Pancreas (tissue), 10 donors: ENCODE measurements around the gene MPHOSPH8. TPM values are rescaled to one million over a fixed set of nuclear protein-coding genes. Genes with fewer than 3 reads are reported as not detected.
"Not testable (repeated sequence)": the region's sequence is repeated elsewhere in the genome, so short reads cannot be mapped to it uniquely, and the experiment has no call there.

Experiments used
- ATAC-seq, 4 donors: fragments of 200-7000 bp; cut with Tn5 transposase; one replicate each; pipeline versions ENCODE4 v1.8.0 to v1.9.1; 2020; ENCODE audit warnings: mild to moderate bottlenecking in 4 of 4, moderate library complexity in 4 of 4
- DNase-seq, 6 donors: peaks; one replicate each; pipeline ENCODE4 v3.0.0-alpha.2; 2020
- FAIRE-seq: peaks from 2 replicates; lab custom pipeline; 2012; peaks lifted over from hg19 to GRCh38; lab: Jason Lieb, UNC
- H3K27ac ChIP-seq, 4 donors: fragments of 200-600 bp; sonication (generic); 1 replicate in 3 of 4; 2 replicates in 1 of 4; pipeline versions ENCODE4 v1.5.0 to v1.8.0; 2020
- H3K27me3 ChIP-seq, 4 donors: fragments of 200-600 bp; one replicate each; pipeline ENCODE4 v1.8.0; 2021
- H3K36me3 ChIP-seq, 3 donors: fragments of 200-600 bp; sonication (generic) in 1 of 3; one replicate each; pipeline versions ENCODE4 v1.5.0 to v1.8.0; 2020 to 2021
- H3K4me1 ChIP-seq, 3 donors: fragments of 200-600 bp; one replicate each; pipeline ENCODE4 v1.8.0; 2021
- H3K4me3 ChIP-seq, 4 donors: fragments of 200-600 bp; sonication (generic) in 2 of 4; one replicate each; pipeline versions ENCODE4 v1.5.0 to v1.8.0; 2020 to 2021
- H3K9me3 ChIP-seq, 4 donors: fragments of 200-600 bp; one replicate each; pipeline ENCODE4 v1.8.0; 2021
- CTCF ChIP-seq, 4 donors: fragments of 200-600 bp; sonication (generic) in 3 of 4; IDR thresholded peaks; one replicate each; pipeline versions ENCODE4 v1.5.0 to v1.8.0; 2021; ENCODE audit warnings: antibody characterized with exemption in 4 of 4
- WGBS, 2 donors: extraction: QIAGEN DNeasy Blood & Tissue Kit; methylation state at CpG; one replicate each; pipeline ENCODE4 v1.1.7; 2013; 5-methylcytosine and 5-hydroxymethylcytosine counted together
- intact Hi-C, 3 donors: fragments of 100-400 bp; cut with DNase I; formaldehyde crosslinking; loops; one replicate each; pipeline versions ENCODE4 v1.11.1 to v1.14.2; 2022
- polyA plus RNA-seq, 2 donors: library from polyadenylated mRNA; stranded (reverse); fragments of 200-250 nt; gene quantifications; one replicate each; pipeline ENCODE4 v1.2.3, GENCODE V29; 2013
- total RNA-seq, 6 donors: library from RNA; stranded (reverse); fragmentation: NEBNext Ultra II Directional in 4 of 6; extraction: Animal tissue kit (Norgen Biotek cat#: 25700) in 4 of 6; gene quantifications; one replicate each; pipeline versions ENCODE4 v1.2.1 to v1.2.4, GENCODE V29; 2021 to 2023
- donor health status: healthy with polysubstance abuse.
- donor health status: DM: no; HTN: no; CAD: no; lungs with moderate emphysema.
- donor health status: DM: no; HTN: no; CAD: no.
- donor health status: control.
- donor health status: control.
- donor health status: Bipolar disorder and iron deficiency.
- donor health status: DM: yes; HTN: yes; CAD: no.
- donor health status: DM: no; HTN: no; CAD: no.
- donor health status: DM: no; HTN: no; CAD: no.
- donor health status: DM: yes; HTN: yes; CAD: no.

The MPHOSPH8 gene
- total and polyA plus RNA-seq, 8 donors: 12.4 to 26.3 (median 15.7) TPM

DNA sequence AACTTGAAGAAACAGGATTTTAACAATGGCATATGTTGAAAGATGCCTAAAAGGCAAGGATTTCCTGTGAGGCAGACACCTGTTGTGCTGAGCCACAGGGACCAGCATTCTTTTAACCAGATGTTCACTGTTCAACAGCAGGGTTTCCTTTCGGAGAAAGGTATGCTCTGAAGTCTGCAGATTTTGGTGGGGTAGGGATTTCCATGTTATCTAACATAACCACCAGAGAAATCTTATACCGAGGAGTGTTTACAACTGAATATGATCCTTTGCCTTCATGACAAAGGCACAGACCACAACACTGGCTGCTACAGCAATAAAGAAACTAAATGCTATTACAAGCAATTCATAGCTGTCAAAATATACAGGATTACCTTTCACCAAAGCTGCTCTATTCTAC is 48.1 kb downstream of the MPHOSPH8 start:
- WGBS, 2 donors: 81 to 87% methylated on average over 2 of the region's 2 CpGs
- no peak for TF ChIP-seq CTCF (IDR thresholded peaks at IDR 0.05)
- intact Hi-C loops: no loop called here
- no peak for FAIRE-seq
- Histone ChIP-seq H3K9me3 (no peaks in the 10 kb centered on the region), H3K27ac (no peak overlapping the region), H3K4me3 (no peak overlapping the region), H3K36me3 (no peaks in the 10 kb centered on the region), H3K27me3 (no peaks in the 10 kb centered on the region), H3K4me1 (peaks cover 0 to 11% (median 0%) of the 10 kb centered on the region in 3 donors)
- ATAC-seq: no peak
- no peak for DNase-seq

- DNase-seq: peak; percentile 39 to 80 (median 64)
Measured at GRCh38 chr13:19685034-19685433, 51.6 kb downstream of the MPHOSPH8 start.

GRCh38 chr13:19685437-19685836 is 52.0 kb downstream of the MPHOSPH8 start:
- Histone ChIP-seq H3K4me3 (no peak overlapping the region), H3K36me3 (no peaks in the 10 kb centered on the region), H3K27me3 (no peaks in the 10 kb centered on the region), H3K4me1 (peaks cover 0 to 11% (median 0%) of the 10 kb centered on the region in 3 donors), H3K27ac (peak overlapping the region in 3 of 4 donors; percentile 8 to 37 (median 24)), H3K9me3 (no peaks in the 10 kb centered on the region)
- DNase-seq (no peak), FAIRE-seq (no peak), ATAC-seq (peak; percentile 43 to 65 (median 56))
- intact Hi-C loops: no loop called here
- TF ChIP-seq CTCF (IDR thresholded peaks at IDR 0.05): no peak

More at GRCh38 chr13:19685034-19685433, 51.6 kb downstream of the MPHOSPH8 start:
- H3K27me3 ChIP-seq: no peaks in the 10 kb centered on the region
- no peaks in the 10 kb centered on the region for H3K36me3 ChIP-seq
- ATAC-seq: peak; percentile 84 to 97 (median 94)
- 23 to 24% methylated on average over 5 of the region's 5 CpGs for WGBS, 2 donors
- peak overlapping the region in 2 of 4 donors; percentile 24 to 37 for H3K27ac ChIP-seq
- no peak for TF ChIP-seq CTCF (IDR thresholded peaks at IDR 0.05)
- H3K9me3 ChIP-seq: no peaks in the 10 kb centered on the region
- H3K4me3 ChIP-seq: no peak overlapping the region
- peaks cover 0 to 11% (median 0%) of the 10 kb centered on the region in 3 donors for H3K4me1 ChIP-seq
- intact Hi-C loops: no loop called here
- no peak for FAIRE-seq

- FAIRE-seq, DNase-seq: not testable (repeated sequence)
Measured at GRCh38 chr13:19691447-19691846, 58.0 kb downstream of the MPHOSPH8 start.

GRCh38 chr13:19695428-19695827 is 62.0 kb downstream of the MPHOSPH8 start:
- FAIRE-seq: no peak
- no peak for DNase-seq
- no peaks in the 10 kb centered on the region for H3K9me3 ChIP-seq
- H3K4me3 ChIP-seq: no peak overlapping the region
- no peaks in the 10 kb centered on the region for H3K36me3 ChIP-seq
- no peaks in the 10 kb centered on the region for H3K4me1 ChIP-seq
- no peak overlapping the region for H3K27ac ChIP-seq
- no peak for TF ChIP-seq CTCF (IDR thresholded peaks at IDR 0.05)
- no peak for ATAC-seq
- 81 to 87% methylated on average over 1 of the region's 1 CpG for WGBS, 2 donors
- H3K27me3 ChIP-seq: no peaks in the 10 kb centered on the region
- intact Hi-C loops: no loop called here

More at GRCh38 chr13:19691447-19691846, 58.0 kb downstream of the MPHOSPH8 start:
- H3K27ac ChIP-seq, H3K36me3 ChIP-seq, H3K4me1 ChIP-seq, H3K4me3 ChIP-seq, H3K9me3 ChIP-seq, ATAC-seq, intact Hi-C loops, H3K27me3 ChIP-seq: not testable (repeated sequence)
- 98% methylated on average over 8 of the region's 8 CpGs for WGBS, 2 donors
